ENCODE measurements around the gene TCEANC2. TPM values are rescaled to one million over a fixed set of nuclear protein-coding genes. Genes with fewer than 3 reads are reported as not detected.

The TCEANC2 gene
- total and polyA plus RNA-seq, 3 donors from 2014 or later: 10.7 to 16.1 (median 14.1) TPM

- H3K4me1 ChIP-seq: peaks cover 5% of the 10 kb centered on the region
- H3K36me3 ChIP-seq (ENCODE audit: low read depth, missing control alignments): no peaks in the 10 kb centered on the region
- WGBS, 2 donors: 49 to 58% methylated on average over 8 to 10 of the region's 10 CpGs
- intact Hi-C loops (cut with DNase I; ENCODE audit: low total_unique reads): no loop called here
- no peak for DNase-seq
- no peak overlapping the region for H3K27ac ChIP-seq
- TF ChIP-seq POLR2A (IDR thresholded peaks at IDR 0.05): no peak
- no peak for TF ChIP-seq CTCF (IDR thresholded peaks at IDR 0.05)
- H3K27me3 ChIP-seq: no peaks in the 10 kb centered on the region
- H3K4me3 ChIP-seq: no peak overlapping the region
- H3K9me3 ChIP-seq: no peaks in the 10 kb centered on the region
Measured at GRCh38 chr1:54137534-54138061, 84.2 kb downstream of the TCEANC2 start.

- H3K36me3 ChIP-seq (ENCODE audit: low read depth, missing control alignments): no peaks in the 10 kb centered on the region
- intact Hi-C loops (cut with DNase I; ENCODE audit: low total_unique reads): no loop called here
- TF ChIP-seq POLR2A (IDR thresholded peaks at IDR 0.05) (no peak), CTCF (IDR thresholded peaks at IDR 0.05) (no peak)
- no peaks in the 10 kb centered on the region for H3K27me3 ChIP-seq
- whole genome bisulfite sequencing, 2 donors: 100% methylated on average over 1 of the region's 1 CpG
- peaks cover 5% of the 10 kb centered on the region for H3K4me1 ChIP-seq
- no peak for DNase-seq
- H3K27ac ChIP-seq: no peak overlapping the region
- no peak overlapping the region for H3K4me3 ChIP-seq
- H3K9me3 ChIP-seq: no peaks in the 10 kb centered on the region
Measured at GRCh38 chr1:54138994-54139393, 85.6 kb downstream of the TCEANC2 start.

GRCh38 chr1:54139711-54140110 is 86.3 kb downstream of the TCEANC2 start:
- TF ChIP-seq CTCF (IDR thresholded peaks at IDR 0.05): no peak
- no peak for TF ChIP-seq POLR2A (IDR thresholded peaks at IDR 0.05)
- intact Hi-C loops (cut with DNase I; ENCODE audit: low total_unique reads): no loop called here

GRCh38 chr1:54142146-54142900 is 88.9 kb downstream of the TCEANC2 start:
- intact Hi-C loops (cut with DNase I; ENCODE audit: low total_unique reads): no loop called here
- Histone ChIP-seq H3K4me3 (no peak overlapping the region), H3K27ac (no peak overlapping the region), H3K4me1 (no peaks in the 10 kb centered on the region), H3K27me3 (no peaks in the 10 kb centered on the region), H3K36me3 (ENCODE audit: low read depth, missing control alignments) (no peaks in the 10 kb centered on the region), H3K9me3 (no peaks in the 10 kb centered on the region)
- no peak for TF ChIP-seq POLR2A (IDR thresholded peaks at IDR 0.05)
- TF ChIP-seq CTCF (IDR thresholded peaks at IDR 0.05): no peak
- DNase-seq: no peak
- 68 to 81% methylated on average over 9 of the region's 9 CpGs for WGBS, 2 donors

More at GRCh38 chr1:54139711-54140110, 86.3 kb downstream of the TCEANC2 start:
- Histone ChIP-seq H3K27ac (no peak overlapping the region), H3K4me3 (no peak overlapping the region), H3K4me1 (peaks cover 5% of the 10 kb centered on the region), H3K36me3 (ENCODE audit: low read depth, missing control alignments) (no peaks in the 10 kb centered on the region), H3K9me3 (no peaks in the 10 kb centered on the region), H3K27me3 (no peaks in the 10 kb centered on the region)
- DNase-seq: no peak
- 98 to 100% methylated on average over 4 to 12 of the region's 12 CpGs for WGBS, 2 donors

- Histone ChIP-seq H3K36me3 (ENCODE audit: low read depth, missing control alignments) (no peaks in the 10 kb centered on the region), H3K9me3 (no peaks in the 10 kb centered on the region), H3K27ac (no peak overlapping the region), H3K27me3 (no peaks in the 10 kb centered on the region), H3K4me3 (no peak overlapping the region), H3K4me1 (no peaks in the 10 kb centered on the region)
- no peak for TF ChIP-seq POLR2A (IDR thresholded peaks at IDR 0.05)
- TF ChIP-seq CTCF (IDR thresholded peaks at IDR 0.05): no peak
- intact Hi-C loops (cut with DNase I; ENCODE audit: low total_unique reads): no loop called here
- WGBS, 2 donors: 97 to 98% methylated on average over 11 of the region's 11 CpGs
- no peak for DNase-seq
Measured at GRCh38 chr1:54144366-54144765, 91.0 kb downstream of the TCEANC2 start.

Data from testis (tissue), 3 donors.